Keratinocyte (primary cell): ENCODE data around the gene BLZF1.

Source experiments
- EZH2 ChIP-seq: IDR thresholded peaks from one replicate; pipeline ENCODE4 v1.6.1; 2012; ENCODE audit warnings: inconsistent platforms, mild to moderate bottlenecking, low read length, moderate library complexity
- TF ChIP-seq, protein P1 (sequence below), 3 experiments: IDR thresholded peaks in 1 of 3; conservative IDR thresholded peaks in 1 of 3; optimal IDR thresholded peaks in 1 of 3; 2 replicates in 2 of 3; 3 replicates in 1 of 3; pipeline versions ENCODE3 to v1.5.1; 2011; ENCODE audit warnings: low read length in 3 of 3, mild to moderate bottlenecking in 3 of 3, moderate library complexity in 2 of 3, control low read depth in 1 of 3, inconsistent platforms in 1 of 3; ENCODE audit not compliant: insufficient read depth in 2 of 3; ENCODE audit errors: extremely low read depth in 1 of 3

DNA sequence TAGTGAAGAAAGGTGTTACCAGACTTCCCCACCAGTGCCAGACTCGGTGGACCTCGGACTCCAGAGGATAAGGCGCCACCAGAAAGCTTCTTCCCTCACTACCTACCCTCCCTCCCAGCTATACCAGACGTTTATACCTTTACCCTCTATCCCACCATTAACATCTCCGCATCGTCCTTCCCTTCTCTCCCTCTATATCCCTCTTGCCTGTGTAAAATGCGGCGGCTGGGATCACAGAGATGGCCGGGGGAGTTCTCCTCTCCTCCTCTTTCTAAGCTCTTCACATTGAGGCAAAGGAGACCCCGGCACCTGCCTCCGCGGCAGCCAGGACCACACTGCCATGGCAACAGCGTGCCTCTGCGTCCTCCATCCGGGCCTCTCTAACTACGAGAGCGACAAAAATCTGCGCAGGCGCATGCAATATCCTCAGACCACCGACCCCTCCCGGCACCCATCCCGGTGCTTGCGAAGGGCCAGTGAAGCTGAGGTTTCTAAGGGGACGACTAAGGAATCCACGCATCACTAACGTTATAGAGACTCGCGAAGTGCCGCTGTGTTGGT is 59.2 kb downstream of the BLZF1 start, which contains the start of gene CCDC181:
- TF ChIP-seq, protein P1, sequence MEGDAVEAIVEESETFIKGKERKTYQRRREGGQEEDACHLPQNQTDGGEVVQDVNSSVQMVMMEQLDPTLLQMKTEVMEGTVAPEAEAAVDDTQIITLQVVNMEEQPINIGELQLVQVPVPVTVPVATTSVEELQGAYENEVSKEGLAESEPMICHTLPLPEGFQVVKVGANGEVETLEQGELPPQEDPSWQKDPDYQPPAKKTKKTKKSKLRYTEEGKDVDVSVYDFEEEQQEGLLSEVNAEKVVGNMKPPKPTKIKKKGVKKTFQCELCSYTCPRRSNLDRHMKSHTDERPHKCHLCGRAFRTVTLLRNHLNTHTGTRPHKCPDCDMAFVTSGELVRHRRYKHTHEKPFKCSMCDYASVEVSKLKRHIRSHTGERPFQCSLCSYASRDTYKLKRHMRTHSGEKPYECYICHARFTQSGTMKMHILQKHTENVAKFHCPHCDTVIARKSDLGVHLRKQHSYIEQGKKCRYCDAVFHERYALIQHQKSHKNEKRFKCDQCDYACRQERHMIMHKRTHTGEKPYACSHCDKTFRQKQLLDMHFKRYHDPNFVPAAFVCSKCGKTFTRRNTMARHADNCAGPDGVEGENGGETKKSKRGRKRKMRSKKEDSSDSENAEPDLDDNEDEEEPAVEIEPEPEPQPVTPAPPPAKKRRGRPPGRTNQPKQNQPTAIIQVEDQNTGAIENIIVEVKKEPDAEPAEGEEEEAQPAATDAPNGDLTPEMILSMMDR (optimal IDR thresholded peaks at IDR 0.05 in 1 of 3, IDR thresholded peaks at IDR 0.05 in 1 of 3, conservative IDR thresholded peaks at IDR 0.05 in 1 of 3; ENCODE audit: extremely low read depth in 1 of 3, insufficient read depth in 2 of 3, low read length in 3 of 3): no peak
- peak; percentile 70 for TF ChIP-seq EZH2
